GM12892 (cell line): ENCODE data around the gene PCBP1.

Source experiments
- POLR2A ChIP-seq: IDR thresholded peaks from 2 replicates; pipeline ENCODE4 v1.6.1; 2011; ENCODE audit warnings: low read depth, low read length, control low read depth
- POLR2AphosphoS5 ChIP-seq: IDR thresholded peaks from 2 replicates; pipeline ENCODE4 v1.6.1; 2011; ENCODE audit warnings: low read depth, low read length, control low read depth
- TAF1 ChIP-seq: IDR thresholded peaks from 2 replicates; pipeline ENCODE4 v1.6.1; 2011; ENCODE audit warnings: low read depth, mild to moderate bottlenecking, control low read depth, low read length, borderline replicate concordance

GRCh38 chr2:70084973-70085710 lies 2.1 kb upstream of the PCBP1 start:
- TF ChIP-seq POLR2A (peak; percentile 34; the same call in 1 of the 2 replicates), POLR2AphosphoS5 (no peak), TAF1 (0 out of 2 replicates have a peak, but pooled peaks have one; percentile 14)
